HEK293 (cell line): ENCODE data around the gene DNAH8.

Experiments
- CTCF ChIA-PET: fragments of 350-600 bp; formaldehyde crosslinking; extraction: SDS; loops from one replicate; lab custom pipeline; 2021; ENCODE audit warnings: antibody characterized with exemption; lab: Yijun Ruan, JAX
- POLR2A ChIA-PET: fragments of 300-600 bp; formaldehyde crosslinking; extraction: SDS; loops from one replicate; lab custom pipeline; 2020; ENCODE audit warnings: antibody characterized with exemption, inconsistent platforms; lab: Yijun Ruan, JAX
- H3K27ac ChIP-seq: fragments of 200-500 bp; sonication (Bioruptor generic); 2 replicates; pipeline ENCODE4 v1.5.1; 2014; ENCODE audit warnings: low read depth, low read length, control low read depth, inconsistent platforms; ENCODE audit errors: extremely low read depth
- H3K36me3 ChIP-seq, 2 experiments: fragments of 200-500 bp in 1 of 2; sonication (Bioruptor generic) in 1 of 2; 1 replicate in 1 of 2; 2 replicates in 1 of 2; pipeline ENCODE4 v1.5.1; 2014 to 2017; ENCODE audit warnings: inconsistent platforms in 2 of 2, low read length in 2 of 2; ENCODE audit not compliant: control insufficient read depth in 2 of 2, insufficient read depth in 1 of 2
- H3K4me1 ChIP-seq: fragments of 200-500 bp; sonication (Bioruptor generic); 2 replicates; pipeline ENCODE4 v1.5.1; 2014; ENCODE audit warnings: mild to moderate bottlenecking, low read length, inconsistent platforms; ENCODE audit not compliant: control insufficient read depth, insufficient read depth
- H3K4me3 ChIP-seq: 2 replicates; pipeline ENCODE4 v1.5.1; 2011; ENCODE audit warnings: low read depth, mild to moderate bottlenecking, control low read depth, low read length, moderate library complexity
- H3K9me3 ChIP-seq: fragments of 200-500 bp; sonication (Bioruptor generic); 2 replicates; pipeline ENCODE4 v1.5.1; 2014; ENCODE audit warnings: low read depth, low read length, inconsistent platforms; ENCODE audit not compliant: control insufficient read depth, insufficient read depth
- ATF2 ChIP-seq: fragments of 450-650 bp; formaldehyde crosslinking; IDR thresholded peaks from 2 replicates; pipeline ENCODE4 v1.5.1; 2016; ENCODE audit warnings: missing biosample characterization, missing genetic modification characterization, low read depth
- BCL11B ChIP-seq: fragments of 450-650 bp; formaldehyde crosslinking; IDR thresholded peaks from 2 replicates; pipeline ENCODE4 v1.5.1; 2016; ENCODE audit warnings: low read depth, missing biosample characterization, missing genetic modification characterization
- HOXD13 ChIP-seq: sonication (generic); formaldehyde crosslinking; IDR thresholded peaks from 2 replicates; pipeline ENCODE4 v1.8.0; 2022; ENCODE audit warnings: missing genetic modification reagents, borderline replicate concordance
- KLF10 ChIP-seq: fragments of 450-650 bp; IDR thresholded peaks from 2 replicates; pipeline ENCODE4 v1.5.1; 2018; ENCODE audit warnings: missing biosample characterization, mild to moderate bottlenecking, missing genetic modification characterization
- KLF17 ChIP-seq: fragments of 450-650 bp; formaldehyde crosslinking; IDR thresholded peaks from 2 replicates; pipeline ENCODE4 v1.5.1; 2016; ENCODE audit warnings: missing biosample characterization, missing genetic modification characterization
- MEIS1 ChIP-seq: sonication (generic); formaldehyde crosslinking; IDR thresholded peaks from 2 replicates; pipeline ENCODE4 v1.8.1; 2022; ENCODE audit warnings: missing genetic modification reagents, mild to moderate bottlenecking, borderline replicate concordance
- PRDM1 ChIP-seq: fragments of 450-650 bp; formaldehyde crosslinking; IDR thresholded peaks from 2 replicates; pipeline ENCODE4; 2016; ENCODE audit warnings: missing biosample characterization, missing genetic modification characterization
- SALL2 ChIP-seq: fragments of 450-650 bp; formaldehyde crosslinking; IDR thresholded peaks from 2 replicates; pipeline ENCODE4 v1.5.0; 2017; ENCODE audit warnings: missing biosample characterization, mild to moderate bottlenecking, missing genetic modification characterization, borderline replicate concordance
- YY1 ChIP-seq: fragments of 450-650 bp; formaldehyde crosslinking; IDR thresholded peaks from 2 replicates; pipeline ENCODE4 v1.5.1; 2018; ENCODE audit warnings: missing biosample characterization, missing genetic modification characterization
- ZNF114 ChIP-seq: fragments of 450-650 bp; formaldehyde crosslinking; IDR thresholded peaks from 2 replicates; pipeline ENCODE4 v1.5.0; 2017; ENCODE audit warnings: missing biosample characterization, missing genetic modification characterization
- ZNF146 ChIP-seq: fragments of 450-650 bp; formaldehyde crosslinking; IDR thresholded peaks from 2 replicates; pipeline ENCODE4 v1.5.1; 2016; ENCODE audit warnings: missing biosample characterization, missing genetic modification characterization
- ZNF157 ChIP-seq: fragments of 450-650 bp; formaldehyde crosslinking; IDR thresholded peaks from 2 replicates; pipeline ENCODE4 v1.5.1; 2016; ENCODE audit warnings: missing biosample characterization, missing genetic modification characterization
- ZNF175 ChIP-seq: fragments of 450-650 bp; formaldehyde crosslinking; IDR thresholded peaks from 2 replicates; pipeline ENCODE4 v1.5.1; 2016; ENCODE audit warnings: missing biosample characterization, missing genetic modification characterization
- ZNF211 ChIP-seq: fragments of 450-650 bp; formaldehyde crosslinking; IDR thresholded peaks from 2 replicates; pipeline ENCODE4 v1.5.1; 2016; ENCODE audit warnings: low read depth, missing biosample characterization, missing genetic modification characterization
- ZNF354C ChIP-seq: fragments of 450-650 bp; formaldehyde crosslinking; IDR thresholded peaks from 2 replicates; pipeline ENCODE4 v1.5.1; 2016; ENCODE audit warnings: missing biosample characterization, missing genetic modification characterization, low read depth, borderline replicate concordance
- ZNF423 ChIP-seq: fragments of 450-650 bp; formaldehyde crosslinking; IDR thresholded peaks from 2 replicates; pipeline ENCODE4 v1.5.1; 2016; ENCODE audit warnings: missing biosample characterization, missing genetic modification characterization
- ZNF513 ChIP-seq: fragments of 450-650 bp; IDR thresholded peaks from 2 replicates; pipeline ENCODE4 v1.5.1; 2018; ENCODE audit warnings: missing biosample characterization, missing genetic modification characterization
- ZNF549 ChIP-seq: fragments of 450-650 bp; IDR thresholded peaks from 2 replicates; pipeline ENCODE4 v1.5.1; 2018; ENCODE audit warnings: missing biosample characterization, missing genetic modification characterization, mild to moderate bottlenecking, inconsistent platforms, moderate library complexity
- ZNF654 ChIP-seq: fragments of 450-650 bp; formaldehyde crosslinking; IDR thresholded peaks from 2 replicates; pipeline ENCODE4 v1.5.1; 2016; ENCODE audit warnings: low read depth, missing biosample characterization, missing genetic modification characterization
- ZNF704 ChIP-seq: fragments of 450-650 bp; formaldehyde crosslinking; IDR thresholded peaks from 2 replicates; pipeline ENCODE4 v1.5.1; 2016; ENCODE audit warnings: missing biosample characterization, missing genetic modification characterization
- ZNF777 ChIP-seq: fragments of 450-650 bp; formaldehyde crosslinking; IDR thresholded peaks from 2 replicates; pipeline ENCODE4 v1.5.1; 2017; ENCODE audit warnings: missing biosample characterization, missing genetic modification characterization, borderline replicate concordance
- TF ChIP-seq, protein P1 (sequence below): fragments of 450-650 bp; formaldehyde crosslinking; IDR thresholded peaks from 2 replicates; pipeline ENCODE4 v1.5.1; 2017; ENCODE audit warnings: missing biosample characterization, missing genetic modification characterization
- TF ChIP-seq, protein P2 (sequence below): fragments of 450-650 bp; formaldehyde crosslinking; IDR thresholded peaks from 2 replicates; pipeline ENCODE4 v1.5.1; 2016; ENCODE audit warnings: missing biosample characterization, missing genetic modification characterization
- TF ChIP-seq, protein P3 (sequence below): fragments of 450-650 bp; formaldehyde crosslinking; IDR thresholded peaks from 2 replicates; pipeline ENCODE4 v1.5.1; 2017; ENCODE audit warnings: missing biosample characterization, mild to moderate bottlenecking, missing genetic modification characterization, moderate library complexity

The DNAH8 gene

DNA sequence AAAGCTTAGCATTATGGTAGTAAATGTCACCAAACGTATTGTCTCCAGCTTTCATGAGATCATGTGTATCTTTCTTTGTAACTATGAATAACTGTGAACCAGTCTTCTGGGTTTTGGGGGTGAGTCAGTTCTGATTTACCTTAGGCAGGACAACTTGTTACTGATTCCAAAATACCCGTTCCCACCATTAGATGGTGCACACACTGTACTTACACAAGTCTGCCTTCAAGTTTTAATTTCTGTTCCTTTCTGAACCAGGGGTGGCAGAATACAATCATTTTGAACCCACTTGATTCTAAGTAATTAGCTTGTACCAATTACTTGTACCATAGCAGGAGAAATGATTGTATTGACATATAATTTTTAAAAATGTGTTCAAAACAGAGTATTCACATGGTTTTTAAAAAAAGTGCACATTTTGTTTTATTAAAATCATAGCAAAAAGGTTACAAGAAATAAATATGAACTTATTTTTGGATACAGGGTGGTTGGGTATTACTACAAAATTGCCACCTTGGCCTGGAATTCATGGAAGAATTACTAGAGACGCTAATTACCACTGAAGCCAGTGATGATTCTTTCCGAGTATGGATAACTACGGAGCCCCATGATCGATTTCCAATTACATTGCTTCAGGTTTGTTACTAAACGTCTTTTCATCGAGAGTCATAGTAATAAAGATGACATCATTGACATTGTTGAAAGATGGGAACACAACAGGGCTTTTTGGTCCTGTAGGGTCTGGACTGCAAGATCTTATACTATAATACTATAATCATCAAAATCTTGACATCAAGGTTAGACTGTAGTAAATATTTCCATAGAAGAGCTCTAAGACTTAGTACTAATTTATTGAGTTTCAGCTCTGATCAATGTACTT lies 258.3 kb downstream of the DNAH8 start (continued):
- TF ChIP-seq ATF2: peak; percentile 94

DNA sequence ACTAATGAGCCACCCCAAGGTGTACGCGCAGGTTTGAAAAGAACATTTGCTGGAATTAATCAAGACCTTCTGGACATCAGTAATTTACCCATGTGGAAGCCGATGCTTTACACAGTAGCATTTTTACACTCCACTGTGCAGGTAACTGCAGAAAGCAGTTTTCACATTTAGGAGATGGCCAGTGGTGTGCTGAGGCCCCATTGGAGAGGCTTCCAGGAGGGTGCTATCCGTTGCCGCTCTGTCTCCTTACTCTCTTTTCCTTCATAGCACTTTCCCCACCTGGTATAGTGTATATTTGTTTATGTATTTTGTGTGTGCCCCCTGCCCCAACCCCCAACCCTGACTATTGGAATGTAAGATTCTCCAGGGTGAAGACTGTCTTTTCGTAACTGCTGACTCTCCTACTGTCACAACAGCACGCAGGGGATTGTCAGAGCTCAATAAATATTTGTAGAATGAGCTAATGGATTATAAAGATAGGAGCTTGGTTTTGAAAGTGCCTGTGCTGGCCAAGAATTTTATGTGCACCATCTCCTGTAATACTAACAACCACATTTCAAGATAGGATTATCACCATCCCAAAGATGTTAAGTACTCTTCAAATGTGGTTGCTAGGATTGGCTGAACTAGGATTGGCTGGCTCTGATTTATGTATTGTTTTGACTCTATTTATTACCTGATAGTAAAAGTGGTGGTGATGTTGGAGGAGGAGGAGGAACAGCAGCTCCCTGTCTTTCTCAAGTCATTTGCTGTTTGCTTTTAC lies 259.5 kb downstream of the DNAH8 start:
- CTCF ChIA-PET: interaction anchor here (0.6 to 10.6 kb wide), 40 partner anchors 9 to 331 kb away, joined by 3 to 167 read pairs (median 7); no protein-coding TSS in a partner anchor
- no peaks in the 10 kb centered on the region for H3K36me3 ChIP-seq
- POLR2A ChIA-PET: interaction anchor here (1.9 kb wide), 1 partner anchor 140 kb away, joined by 4 read pairs; no protein-coding TSS in a partner anchor
- no peak overlapping the region for H3K4me3 ChIP-seq
- no peaks in the 10 kb centered on the region for H3K9me3 ChIP-seq
- H3K4me1 ChIP-seq: peaks cover 51% of the 10 kb centered on the region
- peak overlapping the region; percentile 82 for H3K27ac ChIP-seq
- TF ChIP-seq, protein P1, sequence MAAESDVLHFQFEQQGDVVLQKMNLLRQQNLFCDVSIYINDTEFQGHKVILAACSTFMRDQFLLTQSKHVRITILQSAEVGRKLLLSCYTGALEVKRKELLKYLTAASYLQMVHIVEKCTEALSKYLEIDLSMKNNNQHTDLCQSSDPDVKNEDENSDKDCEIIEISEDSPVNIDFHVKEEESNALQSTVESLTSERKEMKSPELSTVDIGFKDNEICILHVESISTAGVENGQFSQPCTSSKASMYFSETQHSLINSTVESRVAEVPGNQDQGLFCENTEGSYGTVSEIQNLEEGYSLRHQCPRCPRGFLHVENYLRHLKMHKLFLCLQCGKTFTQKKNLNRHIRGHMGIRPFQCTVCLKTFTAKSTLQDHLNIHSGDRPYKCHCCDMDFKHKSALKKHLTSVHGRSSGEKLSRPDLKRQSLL (tag by site-specific recombination): no peak
- no peak for TF ChIP-seq ZNF354C (tag by site-specific recombination)
- peak; percentile 87 for TF ChIP-seq KLF10 (tag by site-specific recombination)
- peak; percentile 31 for TF ChIP-seq ZNF654 (tag by site-specific recombination)
- TF ChIP-seq ZNF423 (tag by site-specific recombination): no peak
- TF ChIP-seq SALL2 (tag by site-specific recombination): no peak
- TF ChIP-seq ZNF211 (tag by site-specific recombination): no peak
- TF ChIP-seq ZNF777: no peak
- peak; percentile 90 for TF ChIP-seq ZNF513 (tag by site-specific recombination)
- TF ChIP-seq, protein P2, sequence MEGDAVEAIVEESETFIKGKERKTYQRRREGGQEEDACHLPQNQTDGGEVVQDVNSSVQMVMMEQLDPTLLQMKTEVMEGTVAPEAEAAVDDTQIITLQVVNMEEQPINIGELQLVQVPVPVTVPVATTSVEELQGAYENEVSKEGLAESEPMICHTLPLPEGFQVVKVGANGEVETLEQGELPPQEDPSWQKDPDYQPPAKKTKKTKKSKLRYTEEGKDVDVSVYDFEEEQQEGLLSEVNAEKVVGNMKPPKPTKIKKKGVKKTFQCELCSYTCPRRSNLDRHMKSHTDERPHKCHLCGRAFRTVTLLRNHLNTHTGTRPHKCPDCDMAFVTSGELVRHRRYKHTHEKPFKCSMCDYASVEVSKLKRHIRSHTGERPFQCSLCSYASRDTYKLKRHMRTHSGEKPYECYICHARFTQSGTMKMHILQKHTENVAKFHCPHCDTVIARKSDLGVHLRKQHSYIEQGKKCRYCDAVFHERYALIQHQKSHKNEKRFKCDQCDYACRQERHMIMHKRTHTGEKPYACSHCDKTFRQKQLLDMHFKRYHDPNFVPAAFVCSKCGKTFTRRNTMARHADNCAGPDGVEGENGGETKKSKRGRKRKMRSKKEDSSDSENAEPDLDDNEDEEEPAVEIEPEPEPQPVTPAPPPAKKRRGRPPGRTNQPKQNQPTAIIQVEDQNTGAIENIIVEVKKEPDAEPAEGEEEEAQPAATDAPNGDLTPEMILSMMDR (tag by site-specific recombination): no peak
- no peak for TF ChIP-seq ZNF157
- no peak; the same call in 1 of the 2 replicates for TF ChIP-seq PRDM1 (tag by site-specific recombination)
- TF ChIP-seq, protein P3, sequence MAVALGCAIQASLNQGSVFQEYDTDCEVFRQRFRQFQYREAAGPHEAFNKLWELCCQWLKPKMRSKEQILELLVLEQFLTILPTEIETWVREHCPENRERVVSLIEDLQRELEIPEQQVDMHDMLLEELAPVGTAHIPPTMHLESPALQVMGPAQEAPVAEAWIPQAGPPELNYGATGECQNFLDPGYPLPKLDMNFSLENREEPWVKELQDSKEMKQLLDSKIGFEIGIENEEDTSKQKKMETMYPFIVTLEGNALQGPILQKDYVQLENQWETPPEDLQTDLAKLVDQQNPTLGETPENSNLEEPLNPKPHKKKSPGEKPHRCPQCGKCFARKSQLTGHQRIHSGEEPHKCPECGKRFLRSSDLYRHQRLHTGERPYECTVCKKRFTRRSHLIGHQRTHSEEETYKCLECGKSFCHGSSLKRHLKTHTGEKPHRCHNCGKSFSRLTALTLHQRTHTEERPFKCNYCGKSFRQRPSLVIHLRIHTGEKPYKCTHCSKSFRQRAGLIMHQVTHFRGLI (tag by site-specific recombination): no peak; the same call in none of the 2 replicates
- TF ChIP-seq ZNF175 (tag by site-specific recombination): no peak
- peak; percentile 99 for TF ChIP-seq BCL11B (tag by site-specific recombination)
- 0 out of 2 replicates have a peak, but pooled peaks have one; percentile 61 for TF ChIP-seq MEIS1 (CRISPR knock-in tag)
- peak; percentile 98 for TF ChIP-seq HOXD13 (CRISPR knock-in tag)
- no peak for TF ChIP-seq ZNF114 (tag by site-specific recombination)
- TF ChIP-seq ZNF704 (tag by site-specific recombination): no peak
- no peak for TF ChIP-seq ZNF549 (tag by site-specific recombination)
- TF ChIP-seq YY1: no peak
- TF ChIP-seq ZNF146 (tag by site-specific recombination): peak; percentile 75; the same call in 1 of the 2 replicates
- TF ChIP-seq KLF17 (tag by site-specific recombination): peak; percentile 81
